HepG2 (cell line): Measurements from ENCODE around the gene GSK3A. TPM values are rescaled to one million over a fixed set of nuclear protein-coding genes. Genes with fewer than 3 reads are reported as not detected.

Experiments
- CHD4 ChIP-seq: fragments of 200-600 bp; sonication (generic); IDR thresholded peaks from 2 replicates; pipeline ENCODE4 v1.7.0; 2017; ENCODE audit warnings: mild to moderate bottlenecking, low read length, borderline replicate concordance
- FOXK1 ChIP-seq: sonication (generic); formaldehyde crosslinking; IDR thresholded peaks from 2 replicates; pipeline ENCODE4 v1.4.0; 2020; ENCODE audit warnings: low read depth, missing genetic modification reagents, borderline replicate concordance
- HNF1A ChIP-seq, 2 experiments: sonication (generic) in 1 of 2; formaldehyde crosslinking in 1 of 2; IDR thresholded peaks; 2 replicates each; pipeline versions ENCODE4 v1.4.0 to v1.6.1; 2016 to 2020; ENCODE audit warnings: borderline replicate concordance in 1 of 2, low read depth in 1 of 2, mild to moderate bottlenecking in 1 of 2, missing genetic modification reagents in 1 of 2
- MLX ChIP-seq: IDR thresholded peaks from 2 replicates; pipeline ENCODE4 v1.6.1; 2016
- NR2F6 ChIP-seq, 2 experiments: IDR thresholded peaks; 2 replicates each; pipeline ENCODE4 v1.6.1; 2016; ENCODE audit warnings: antibody characterized with exemption in 1 of 2, mild to moderate bottlenecking in 1 of 2
- THAP9 ChIP-seq: sonication (generic); formaldehyde crosslinking; IDR thresholded peaks from 2 replicates; pipeline ENCODE4; 2020; ENCODE audit warnings: missing genetic modification reagents, mild to moderate bottlenecking, borderline replicate concordance
- ZBTB42 ChIP-seq: sonication (generic); formaldehyde crosslinking; IDR thresholded peaks from 2 replicates; pipeline ENCODE4 v1.5.0; 2020; ENCODE audit warnings: mild to moderate bottlenecking, missing genetic modification reagents
- ZFP1 ChIP-seq: IDR thresholded peaks from 2 replicates; pipeline ENCODE4 v1.6.1; 2016
- ZNF143 ChIP-seq: sonication (generic); formaldehyde crosslinking; IDR thresholded peaks from 2 replicates; pipeline ENCODE4 v1.4.0; 2020; ENCODE audit warnings: missing genetic modification reagents
- ZNF160 ChIP-seq: sonication (generic); formaldehyde crosslinking; IDR thresholded peaks from 2 replicates; pipeline ENCODE4 v1.8.0; 2022; ENCODE audit warnings: mild to moderate bottlenecking, inconsistent platforms, missing genetic modification reagents
- ZNF234 ChIP-seq: sonication (generic); formaldehyde crosslinking; conservative IDR thresholded peaks from 2 replicates; pipeline ENCODE4 v1.5.1; 2020; ENCODE audit warnings: mild to moderate bottlenecking, missing genetic modification reagents
- ZNF256 ChIP-seq: sonication (generic); formaldehyde crosslinking; conservative IDR thresholded peaks from 2 replicates; pipeline ENCODE4 v1.4.0; 2020; ENCODE audit warnings: missing genetic modification reagents
- ZNF609 ChIP-seq: sonication (generic); formaldehyde crosslinking; IDR thresholded peaks from 2 replicates; pipeline ENCODE4 v1.4.0; 2020; ENCODE audit warnings: mild to moderate bottlenecking, missing genetic modification reagents, borderline replicate concordance
- ZNF619 ChIP-seq: sonication (generic); formaldehyde crosslinking; IDR thresholded peaks from 2 replicates; pipeline ENCODE4 v1.4.0; 2020; ENCODE audit warnings: mild to moderate bottlenecking, missing genetic modification reagents
- ZNF644 ChIP-seq: IDR thresholded peaks from 2 replicates; pipeline ENCODE4 v1.6.1; 2016; ENCODE audit warnings: low read depth
- ZNF761 ChIP-seq: sonication (generic); formaldehyde crosslinking; conservative IDR thresholded peaks from 2 replicates; pipeline ENCODE4 v1.4.0; 2020; ENCODE audit warnings: mild to moderate bottlenecking, missing genetic modification reagents
- polyA plus RNA-seq, 8 experiments: library from polyadenylated mRNA; depleted of rRNA in 3 of 8; stranded (reverse) in 7 of 8; unstranded in 1 of 8; fragments of >200 nt; fragmentation: Illumina TruSeq in 4 of 8; extraction: Trizol in 4 of 8; gene quantifications; 2 replicates each; pipeline versions ENCODE4 v1.2.1 to v1.2.3, GENCODE V29; 2011 to 2016; ENCODE audit warnings: low read depth in 4 of 8, missing spikeins in 1 of 8, mixed read lengths in 1 of 8; ENCODE audit not compliant: insufficient read depth in 1 of 8
- total RNA-seq, 5 experiments: library from RNA; depleted of rRNA; stranded (reverse); fragments of >200 nt; fragmentation: Illumina TruSeq; extraction: Trizol; gene quantifications; 2 replicates each; pipeline ENCODE4 v1.2.3, GENCODE V29; 2016; ENCODE audit warnings: low read depth in 1 of 5

Gene GSK3A
- total and polyA plus RNA-seq, 2 of the 13 experiments (the other 11 are each of a cell fraction or from before 2014, with no cell fraction given), result 16.9 to 52.5 TPM

- TF ChIP-seq MLX (CRISPR knock-in tag), result no peak
- no peak for TF ChIP-seq ZFP1 (CRISPR knock-in tag)
- TF ChIP-seq ZNF644 (CRISPR knock-in tag), result no peak
- no peak for TF ChIP-seq NR2F6 (IDR thresholded peaks at IDR 0.05)
- TF ChIP-seq NR2F6 (CRISPR knock-in tag; IDR thresholded peaks at IDR 0.05), result 0 out of 2 replicates have a peak, but pooled peaks have one; percentile 15
- TF ChIP-seq ZNF609 (CRISPR knock-in tag), result peak; percentile 47
- TF ChIP-seq HNF1A (IDR thresholded peaks at IDR 0.05; ENCODE audit: low read depth), result peak; percentile 29; the same call in 1 of the 2 replicates
- no peak for TF ChIP-seq HNF1A (CRISPR knock-in tag; IDR thresholded peaks at IDR 0.05; ENCODE audit: borderline replicate concordance)
- TF ChIP-seq ZNF619 (CRISPR knock-in tag), result no peak
- no peak for TF ChIP-seq FOXK1 (CRISPR knock-in tag)
- no peak for TF ChIP-seq ZNF256
- no peak for TF ChIP-seq ZNF143
- TF ChIP-seq THAP9 (CRISPR knock-in tag), result 0 out of 2 replicates have a peak, but pooled peaks have one; percentile 13
- no peak for TF ChIP-seq ZNF234 (CRISPR knock-in tag)
- no peak for TF ChIP-seq ZBTB42
- TF ChIP-seq ZNF160 (CRISPR knock-in tag), result no peak
- no peak for TF ChIP-seq ZNF761 (CRISPR knock-in tag)
- TF ChIP-seq CHD4, result no peak
Measured at GRCh38 chr19:42254089-42254849, 11.9 kb upstream of the GSK3A start (continued).
